ENCODE measurements around the gene ATF4.
A peak's percentile ranks its signal among the peaks of the same experiment; 100 is the strongest.

ATF4 gene

DNA sequence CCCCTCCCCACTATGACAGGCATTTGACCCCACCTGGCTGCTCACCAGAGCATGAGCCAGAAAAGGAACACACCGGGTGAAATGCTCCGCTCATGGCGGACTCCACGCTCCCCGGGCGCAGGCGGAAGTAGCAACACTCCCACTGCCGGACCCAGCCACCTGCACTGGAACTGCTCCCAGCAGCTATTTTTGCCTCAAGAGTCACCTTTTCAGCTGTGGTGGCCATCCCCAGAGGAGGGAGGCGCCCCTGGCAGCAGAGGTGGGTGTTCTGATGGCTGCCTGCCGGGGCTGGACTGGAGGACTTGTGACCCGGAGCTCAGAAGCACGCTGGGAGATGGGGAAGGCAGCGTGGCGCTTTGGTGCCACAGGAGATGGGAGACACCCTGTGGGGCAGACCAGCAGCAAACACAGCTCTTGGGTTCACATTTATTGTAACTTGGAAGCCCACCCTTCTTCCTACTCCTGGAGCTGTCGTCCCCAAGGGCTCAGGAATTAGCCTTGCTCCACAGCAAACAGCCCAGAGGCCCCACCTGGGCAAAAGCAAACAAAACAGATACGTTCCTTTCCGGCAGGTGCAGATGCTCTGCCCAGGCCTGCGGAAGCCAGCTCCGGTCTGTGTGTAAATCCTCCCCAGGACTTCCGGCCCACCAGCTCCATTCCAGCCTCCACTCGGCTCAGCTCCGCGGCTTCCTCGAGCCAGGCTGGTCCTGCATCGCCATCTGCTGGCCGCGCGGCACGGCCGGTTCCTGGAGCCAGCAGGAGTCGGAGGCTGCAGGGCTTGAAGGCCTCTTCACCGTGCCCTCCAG, 8.5 kb downstream of the ATF4 start:
- TF ChIP-seq, protein P1, sequence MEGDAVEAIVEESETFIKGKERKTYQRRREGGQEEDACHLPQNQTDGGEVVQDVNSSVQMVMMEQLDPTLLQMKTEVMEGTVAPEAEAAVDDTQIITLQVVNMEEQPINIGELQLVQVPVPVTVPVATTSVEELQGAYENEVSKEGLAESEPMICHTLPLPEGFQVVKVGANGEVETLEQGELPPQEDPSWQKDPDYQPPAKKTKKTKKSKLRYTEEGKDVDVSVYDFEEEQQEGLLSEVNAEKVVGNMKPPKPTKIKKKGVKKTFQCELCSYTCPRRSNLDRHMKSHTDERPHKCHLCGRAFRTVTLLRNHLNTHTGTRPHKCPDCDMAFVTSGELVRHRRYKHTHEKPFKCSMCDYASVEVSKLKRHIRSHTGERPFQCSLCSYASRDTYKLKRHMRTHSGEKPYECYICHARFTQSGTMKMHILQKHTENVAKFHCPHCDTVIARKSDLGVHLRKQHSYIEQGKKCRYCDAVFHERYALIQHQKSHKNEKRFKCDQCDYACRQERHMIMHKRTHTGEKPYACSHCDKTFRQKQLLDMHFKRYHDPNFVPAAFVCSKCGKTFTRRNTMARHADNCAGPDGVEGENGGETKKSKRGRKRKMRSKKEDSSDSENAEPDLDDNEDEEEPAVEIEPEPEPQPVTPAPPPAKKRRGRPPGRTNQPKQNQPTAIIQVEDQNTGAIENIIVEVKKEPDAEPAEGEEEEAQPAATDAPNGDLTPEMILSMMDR (IDR thresholded peaks at IDR 0.05; ENCODE audit: low read depth, low read length, missing control alignments) = peak; percentile 98
- H3K4me3 ChIP-seq (replicated peaks; ENCODE audit: low read depth, low read length) = peak overlapping the region; percentile 32
- peak; percentile 79 for DNase-seq (ENCODE audit: extremely low read depth, low read depth)

DNA sequence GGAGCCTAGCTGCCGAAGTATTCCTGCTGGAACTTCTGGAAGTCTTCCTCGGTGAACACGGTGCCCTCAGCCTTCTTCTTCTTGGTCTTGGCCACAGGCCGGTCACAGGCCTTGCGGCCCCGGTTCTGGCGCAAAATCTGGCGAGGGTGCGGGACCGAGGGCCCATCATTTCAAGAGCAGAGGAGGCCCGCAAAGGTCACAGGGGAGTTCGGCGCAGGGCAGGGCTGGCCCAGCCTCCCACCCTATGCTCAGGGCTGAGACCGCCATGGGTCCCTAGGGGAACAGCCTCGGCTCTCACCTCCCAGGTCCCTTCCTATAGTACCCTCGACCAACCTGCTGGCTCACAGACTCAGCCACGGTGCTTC, 9.1 kb downstream of the ATF4 start:
- DNase-seq (ENCODE audit: extremely low read depth, low read depth) = no peak
- TF ChIP-seq, protein P1 (IDR thresholded peaks at IDR 0.05; ENCODE audit: low read depth, low read length, missing control alignments) = no peak
- peak overlapping the region; percentile 19; the same call in 1 of the 2 replicates for H3K4me3 ChIP-seq (replicated peaks; ENCODE audit: low read depth, low read length)

DNA sequence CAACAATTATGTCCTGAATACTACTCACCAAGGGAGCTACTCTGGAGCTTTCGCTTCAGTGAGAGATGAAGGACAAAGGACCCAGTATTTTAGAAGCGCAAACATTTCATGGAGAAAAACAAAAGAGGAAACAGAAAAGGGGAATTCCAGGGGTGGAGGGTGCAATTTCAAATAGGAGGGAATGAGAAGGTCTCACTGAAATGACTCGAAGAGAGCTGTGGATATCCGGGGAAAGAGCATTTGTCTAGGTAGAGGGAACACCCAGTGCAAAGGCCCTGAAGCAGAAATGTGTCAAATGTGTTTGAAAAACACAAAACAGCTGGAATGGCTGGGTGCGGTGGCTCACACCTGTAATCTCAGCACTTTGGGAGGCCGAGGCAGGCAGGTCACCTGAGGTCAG, 9.8 kb downstream of the ATF4 start:
- TF ChIP-seq, protein P1 (IDR thresholded peaks at IDR 0.05; ENCODE audit: low read depth, low read length, missing control alignments) = no peak
- DNase-seq (ENCODE audit: extremely low read depth, low read depth) = no peak
- no peak overlapping the region for H3K4me3 ChIP-seq (replicated peaks; ENCODE audit: low read depth, low read length)

DNA sequence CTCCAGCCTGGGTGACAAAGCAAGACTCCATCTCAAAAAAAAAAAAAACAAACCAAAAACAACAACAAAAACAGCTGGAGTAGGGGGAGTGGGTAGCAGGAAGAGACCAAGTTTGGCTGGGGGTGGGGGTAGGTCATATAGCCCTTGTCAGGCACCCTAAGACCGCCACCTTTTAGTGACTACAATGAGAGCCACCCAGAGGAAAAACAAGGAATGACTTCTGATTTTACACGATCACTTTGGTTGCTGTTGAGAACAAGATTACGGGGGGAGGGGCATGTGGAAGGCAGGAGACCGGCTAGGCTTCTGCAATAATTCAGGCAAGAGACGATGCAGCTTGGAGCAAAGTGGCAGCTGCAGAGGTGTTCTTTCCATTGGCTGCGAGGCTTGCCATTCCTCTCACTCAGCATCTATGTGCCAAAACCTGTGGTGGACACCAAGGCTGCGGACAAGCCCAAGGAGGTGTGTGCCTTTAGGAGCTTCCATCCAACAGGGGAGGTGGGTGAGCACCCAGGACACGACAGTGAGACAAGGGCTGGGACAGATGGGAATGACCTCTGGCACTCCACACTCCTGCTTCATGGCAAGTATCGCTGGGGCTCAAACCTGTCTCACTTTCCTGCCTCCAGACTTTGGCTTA, 10.4 kb downstream of the ATF4 start:
- TF ChIP-seq, protein P1 (IDR thresholded peaks at IDR 0.05; ENCODE audit: low read depth, low read length, missing control alignments) = no peak
- no peak for DNase-seq (ENCODE audit: extremely low read depth, low read depth)
- H3K4me3 ChIP-seq (replicated peaks; ENCODE audit: low read depth, low read length) = peak overlapping the region; percentile 100

DNA sequence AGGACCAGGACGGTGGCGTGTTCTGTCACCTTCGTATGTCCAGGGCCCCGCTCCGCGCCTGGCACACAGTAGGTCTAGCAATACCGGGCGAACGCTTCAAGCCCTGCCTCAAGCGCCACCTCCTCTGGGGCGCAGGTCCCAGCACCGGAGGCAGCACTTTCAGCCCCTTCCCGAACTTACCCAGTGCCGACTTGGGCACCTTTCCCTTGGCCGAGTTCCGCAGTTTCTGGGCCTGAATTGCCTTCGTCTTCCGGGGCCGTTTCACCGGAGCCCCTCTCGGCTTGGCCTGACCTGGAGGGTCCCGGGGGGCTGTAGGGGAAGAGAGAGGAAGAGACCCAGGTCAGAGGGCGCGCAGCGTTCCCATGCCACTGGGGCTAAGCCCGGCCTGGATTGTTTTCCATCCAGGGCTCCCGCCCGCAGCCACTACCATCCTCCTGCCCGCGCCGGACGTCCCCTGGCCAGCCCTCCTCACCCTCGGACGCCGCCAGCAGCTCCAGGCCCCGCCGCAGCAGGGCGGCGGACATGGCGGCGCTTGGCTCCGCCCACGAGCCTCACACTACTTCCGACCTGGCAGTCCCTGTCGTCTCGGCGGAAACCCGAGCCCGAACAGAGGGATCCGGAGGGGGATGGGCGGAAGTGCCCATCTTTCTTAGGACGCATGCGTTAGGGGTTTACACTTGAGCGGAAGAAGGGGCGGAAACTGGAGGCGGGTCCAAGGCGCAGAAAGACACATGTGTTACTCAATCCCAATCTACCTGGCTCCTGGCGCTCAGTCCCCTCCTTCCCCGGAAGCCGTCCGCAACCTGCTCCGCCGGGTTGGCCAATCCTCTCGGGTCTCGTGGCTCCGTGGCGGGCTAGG, 12.1 kb downstream of the ATF4 start, which contains the start of gene RPS19BP1:
TSS of gene RPS19BP1 (minus strand) at position 534 of the 859 bp plus-strand sequence. CDS start at position 524, 10 bp downstream.
- TF ChIP-seq, protein P1 (IDR thresholded peaks at IDR 0.05; ENCODE audit: low read depth, low read length, missing control alignments) = no peak
- H3K4me3 ChIP-seq (replicated peaks; ENCODE audit: low read depth, low read length) = peak within 1 kb of the TSS; percentile 100
- peak; percentile 99 for DNase-seq (ENCODE audit: extremely low read depth, low read depth)

DNA sequence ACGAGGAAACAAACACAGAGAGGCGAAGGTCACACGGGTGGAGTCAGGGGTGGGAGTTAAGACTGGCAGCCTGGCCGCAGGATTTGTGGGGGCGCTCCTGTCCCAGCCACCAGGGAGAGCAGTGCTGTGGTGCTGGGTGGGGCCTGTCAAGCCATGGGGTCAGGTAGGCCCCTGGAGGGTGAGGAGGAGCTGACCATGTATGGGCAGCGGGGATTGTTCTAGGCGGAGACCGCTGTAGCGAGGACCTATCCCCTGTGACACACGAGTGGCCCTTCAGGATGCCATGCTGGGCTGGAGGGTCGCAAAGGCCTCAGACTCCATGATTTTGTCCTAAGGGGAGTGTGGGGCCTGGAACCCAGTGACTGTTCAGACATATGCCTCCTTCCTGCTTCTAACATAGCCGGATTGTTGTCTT, 13.7 kb downstream of the ATF4 start:
- TF ChIP-seq, protein P1 (IDR thresholded peaks at IDR 0.05; ENCODE audit: low read depth, low read length, missing control alignments) = no peak
- DNase-seq (ENCODE audit: extremely low read depth, low read depth) = no peak
- H3K4me3 ChIP-seq (replicated peaks; ENCODE audit: low read depth, low read length) = no peak overlapping the region

All from HFF-Myc (cell line).